ENCODE results near the gene HPS5.

- TF ChIP-seq CTCF (IDR thresholded peaks at IDR 0.05) (no peak), POLR2A (IDR thresholded peaks at IDR 0.05) (no peak)
Measured at GRCh38 chr11:18277565-18278271, 44.2 kb downstream of the HPS5 start.

All from breast epithelium (tissue), 3 donors.